Cardiac muscle cell (in vitro differentiated cells and primary cell): Measurements from ENCODE around the gene FSHR. TPM values are rescaled to one million over a fixed set of nuclear protein-coding genes. Genes with fewer than 3 reads are reported as not detected.

ENCODE experiments used
- DNase-seq, 2 donors: peaks; one replicate each; pipeline versions ENCODE4 v3.0.0 to v3.0.0-alpha.2; 2010 to 2017; ENCODE audit warnings: low read depth in 1 of 2, low spot score in 1 of 2
- H3K27ac ChIP-seq: fragments of 200-600 bp; sonication (generic); 2 replicates; pipeline ENCODE4 v1.5.1; 2016
- H3K27me3 ChIP-seq: fragments of 200-600 bp; sonication (generic); 2 replicates; pipeline ENCODE4 v1.6.0; 2016; ENCODE audit warnings: control low read depth
- H3K36me3 ChIP-seq: fragments of 200-600 bp; sonication (generic); 2 replicates; pipeline ENCODE4 v1.5.1; 2016; ENCODE audit warnings: control low read depth
- H3K4me1 ChIP-seq: fragments of 200-600 bp; sonication (generic); 2 replicates; pipeline ENCODE4 v1.8.1; 2017; ENCODE audit warnings: low read depth, mild to moderate bottlenecking, mixed run types
- H3K4me3 ChIP-seq: fragments of 200-600 bp; sonication (generic); 2 replicates; pipeline ENCODE4 v1.5.1; 2016; ENCODE audit warnings: mild to moderate bottlenecking
- H3K9me3 ChIP-seq: fragments of 200-600 bp; sonication (generic); 2 replicates; pipeline ENCODE4 v1.5.1; 2017; ENCODE audit warnings: low read depth, mild to moderate bottlenecking, control low read depth
- polyA plus RNA-seq: library from polyadenylated mRNA; unstranded; fragments of >200 nt; fragmentation: Nextera tagmentation; extraction: Ambion mirVana; gene quantifications from 2 replicates; pipeline ENCODE4 v1.2.1, GENCODE V29; 2016
- total RNA-seq: library from RNA; depleted of rRNA; stranded (reverse); fragments of >200 nt; gene quantifications from 2 replicates; pipeline ENCODE4 v1.2.3, GENCODE V29; 2016
- TF ChIP-seq, protein P1 (sequence below): IDR thresholded peaks from 2 replicates; pipeline ENCODE4 v1.5.1; 2012; ENCODE audit warnings: low read depth, mild to moderate bottlenecking, low read length

Gene FSHR
- total and polyA plus RNA-seq, 2 experiments from 2014 or later = 0.95 to 2.2 TPM

GRCh38 chr2:49035481-49035880 is 118.8 kb downstream of the FSHR start:
- no peak for DNase-seq
- Histone ChIP-seq H3K9me3 (no peaks in the 10 kb centered on the region), H3K27me3 (no peaks in the 10 kb centered on the region), H3K36me3 (no peaks in the 10 kb centered on the region), H3K4me1 (peaks cover 12% of the 10 kb centered on the region), H3K27ac (no peak overlapping the region), H3K4me3 (no peak overlapping the region)
- TF ChIP-seq, protein P1, sequence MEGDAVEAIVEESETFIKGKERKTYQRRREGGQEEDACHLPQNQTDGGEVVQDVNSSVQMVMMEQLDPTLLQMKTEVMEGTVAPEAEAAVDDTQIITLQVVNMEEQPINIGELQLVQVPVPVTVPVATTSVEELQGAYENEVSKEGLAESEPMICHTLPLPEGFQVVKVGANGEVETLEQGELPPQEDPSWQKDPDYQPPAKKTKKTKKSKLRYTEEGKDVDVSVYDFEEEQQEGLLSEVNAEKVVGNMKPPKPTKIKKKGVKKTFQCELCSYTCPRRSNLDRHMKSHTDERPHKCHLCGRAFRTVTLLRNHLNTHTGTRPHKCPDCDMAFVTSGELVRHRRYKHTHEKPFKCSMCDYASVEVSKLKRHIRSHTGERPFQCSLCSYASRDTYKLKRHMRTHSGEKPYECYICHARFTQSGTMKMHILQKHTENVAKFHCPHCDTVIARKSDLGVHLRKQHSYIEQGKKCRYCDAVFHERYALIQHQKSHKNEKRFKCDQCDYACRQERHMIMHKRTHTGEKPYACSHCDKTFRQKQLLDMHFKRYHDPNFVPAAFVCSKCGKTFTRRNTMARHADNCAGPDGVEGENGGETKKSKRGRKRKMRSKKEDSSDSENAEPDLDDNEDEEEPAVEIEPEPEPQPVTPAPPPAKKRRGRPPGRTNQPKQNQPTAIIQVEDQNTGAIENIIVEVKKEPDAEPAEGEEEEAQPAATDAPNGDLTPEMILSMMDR = no peak

DNA sequence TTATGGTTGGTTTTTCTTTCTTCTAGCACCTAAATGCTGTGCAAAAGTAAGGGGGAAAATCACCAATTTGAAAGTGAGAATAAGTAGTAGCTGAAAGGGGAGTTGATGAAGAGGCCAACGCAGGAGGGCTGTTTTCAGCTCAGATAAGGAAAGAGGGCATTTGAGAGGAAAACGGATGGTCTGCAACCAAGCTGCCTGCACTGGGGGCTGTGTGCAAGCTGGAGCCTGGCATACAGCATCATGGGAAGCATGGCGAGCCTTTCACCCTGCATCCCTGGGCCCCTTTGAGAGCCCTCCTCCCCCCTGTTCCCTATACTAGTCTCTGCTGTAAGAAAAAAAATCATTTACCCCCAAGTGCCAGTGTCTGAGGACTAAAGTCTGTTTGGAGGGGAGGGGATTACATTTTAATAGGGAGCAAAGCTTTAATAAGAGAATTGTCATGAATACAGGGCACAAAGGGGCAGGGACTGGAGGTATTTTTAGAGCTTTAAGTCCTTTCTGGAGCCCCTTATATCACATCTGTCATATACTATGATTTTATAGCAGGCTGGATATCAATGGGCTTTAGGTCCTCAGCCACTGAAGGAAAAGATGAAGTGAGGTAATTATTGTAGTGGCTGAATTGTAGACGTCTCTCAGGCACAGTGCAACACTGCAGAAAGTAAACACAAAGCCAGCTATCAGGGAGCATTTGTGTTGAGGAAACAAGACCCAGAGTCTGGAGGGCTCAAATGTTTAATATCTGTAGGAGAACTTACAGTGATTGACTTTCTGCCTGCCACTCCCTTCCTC is 120.7 kb downstream of the FSHR start:
- H3K9me3 ChIP-seq = no peaks in the 10 kb centered on the region
- no peaks in the 10 kb centered on the region for H3K27me3 ChIP-seq
- no peak for DNase-seq
- H3K27ac ChIP-seq = no peak overlapping the region
- H3K4me3 ChIP-seq = no peak overlapping the region
- H3K4me1 ChIP-seq = peaks cover 12% of the 10 kb centered on the region
- TF ChIP-seq, protein P1 = no peak
- H3K36me3 ChIP-seq = no peaks in the 10 kb centered on the region

DNA sequence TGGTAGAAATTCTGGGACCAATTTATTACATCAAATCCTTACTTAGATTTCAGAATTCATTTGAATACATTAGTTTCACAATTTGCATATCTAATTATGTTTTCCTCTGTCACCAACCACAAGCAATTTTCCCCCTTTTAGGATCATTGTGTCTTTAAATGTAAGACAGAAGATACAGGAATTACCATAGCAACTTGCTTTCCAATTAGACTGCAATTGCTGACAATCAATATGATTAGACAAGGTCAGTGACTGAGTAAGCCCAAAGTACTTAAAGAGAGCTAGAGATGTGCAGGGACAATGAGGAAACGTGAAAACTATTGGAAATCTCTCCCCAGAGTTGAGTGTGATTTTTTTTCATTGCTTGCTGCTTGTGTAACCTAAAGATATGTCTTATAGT is 121.4 kb downstream of the FSHR start:
- TF ChIP-seq, protein P1 = no peak
- DNase-seq = no peak
- Histone ChIP-seq H3K9me3 (no peaks in the 10 kb centered on the region), H3K4me1 (peaks cover 12% of the 10 kb centered on the region), H3K27ac (no peak overlapping the region), H3K4me3 (no peak overlapping the region), H3K27me3 (no peaks in the 10 kb centered on the region), H3K36me3 (no peaks in the 10 kb centered on the region)

DNA sequence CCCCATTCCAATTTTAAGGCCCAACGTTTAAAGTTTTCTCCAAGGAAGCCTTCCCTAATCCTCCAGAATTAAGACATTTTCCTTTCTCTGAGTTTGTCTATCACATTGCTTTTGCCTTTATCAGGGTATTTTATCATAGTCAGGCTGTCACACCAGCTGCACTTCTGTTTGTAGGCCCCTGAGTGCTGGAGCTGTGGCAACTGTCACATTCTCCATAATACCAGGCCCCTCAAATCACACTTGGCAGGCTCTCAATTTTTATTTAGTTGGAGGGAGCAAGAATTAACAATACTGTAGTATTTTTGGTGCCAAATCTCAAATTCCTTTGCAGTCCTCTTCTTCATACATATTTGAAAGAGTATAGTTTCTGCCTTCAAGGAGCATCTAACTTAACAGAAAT is 122.2 kb downstream of the FSHR start:
- Histone ChIP-seq H3K4me3 (no peak overlapping the region), H3K9me3 (no peaks in the 10 kb centered on the region), H3K27me3 (no peaks in the 10 kb centered on the region), H3K27ac (no peak overlapping the region), H3K4me1 (peaks cover 12% of the 10 kb centered on the region), H3K36me3 (no peaks in the 10 kb centered on the region)
- TF ChIP-seq, protein P1 = no peak
- DNase-seq = no peak

GRCh38 chr2:49029406-49029805 is 124.9 kb downstream of the FSHR start:
- H3K36me3 ChIP-seq = no peaks in the 10 kb centered on the region
- TF ChIP-seq, protein P1 = no peak
- no peaks in the 10 kb centered on the region for H3K9me3 ChIP-seq
- no peak overlapping the region for H3K4me3 ChIP-seq
- DNase-seq = no peak
- H3K27ac ChIP-seq = no peak overlapping the region
- H3K27me3 ChIP-seq = no peaks in the 10 kb centered on the region
- H3K4me1 ChIP-seq = peaks cover 12% of the 10 kb centered on the region
